BE2C (cell line): Measurements from ENCODE around the gene SPATA6.

Experiments used
- DNase-seq: peaks from one replicate; pipeline ENCODE4 v3.0.0-alpha.2; 2020
- H3K27me3 ChIP-seq: fragments of 250-450 bp; sonication (Bioruptor Pico); 2 replicates; pipeline ENCODE4 v1.5.1; 2020; ENCODE audit warnings: mild to moderate bottlenecking
- H3K36me3 ChIP-seq: fragments of 250-450 bp; sonication (Bioruptor Pico); 2 replicates; pipeline ENCODE4 v1.5.1; 2020; ENCODE audit warnings: mild to moderate bottlenecking
- H3K4me1 ChIP-seq: fragments of 250-450 bp; sonication (Bioruptor Pico); 2 replicates; pipeline ENCODE4 v1.5.1; 2020
- H3K4me3 ChIP-seq: 2 replicates; pipeline ENCODE4 v1.5.1; 2011; ENCODE audit warnings: low read depth, low read length
- H3K9me3 ChIP-seq: fragments of 250-450 bp; sonication (Bioruptor Pico); 2 replicates; pipeline ENCODE4 v1.5.1; 2020
- TF ChIP-seq, protein P1 (sequence below): IDR thresholded peaks from 2 replicates; pipeline ENCODE4 v1.5.1; 2012; ENCODE audit warnings: mild to moderate bottlenecking, low read depth, low read length

Gene SPATA6

DNA sequence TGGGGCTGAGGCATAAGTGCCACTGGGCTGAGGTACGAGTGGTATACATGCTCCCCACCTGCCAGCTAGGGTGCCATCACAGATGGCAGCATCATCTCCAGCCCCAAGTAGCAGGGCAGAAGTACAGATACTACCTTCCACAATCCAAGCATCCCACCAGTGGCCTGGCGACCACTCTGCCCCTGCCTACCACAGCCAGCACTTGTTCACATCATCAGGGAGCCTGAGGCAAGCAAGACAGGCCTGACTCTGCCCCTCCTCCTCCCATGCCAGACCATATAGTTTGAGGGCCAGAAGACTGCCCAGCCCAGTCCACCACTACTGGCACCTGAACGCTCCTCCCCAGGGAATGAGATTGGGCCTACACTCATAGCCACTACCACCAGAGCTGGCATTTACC, 84.6 kb downstream of the SPATA6 start:
- TF ChIP-seq, protein P1, sequence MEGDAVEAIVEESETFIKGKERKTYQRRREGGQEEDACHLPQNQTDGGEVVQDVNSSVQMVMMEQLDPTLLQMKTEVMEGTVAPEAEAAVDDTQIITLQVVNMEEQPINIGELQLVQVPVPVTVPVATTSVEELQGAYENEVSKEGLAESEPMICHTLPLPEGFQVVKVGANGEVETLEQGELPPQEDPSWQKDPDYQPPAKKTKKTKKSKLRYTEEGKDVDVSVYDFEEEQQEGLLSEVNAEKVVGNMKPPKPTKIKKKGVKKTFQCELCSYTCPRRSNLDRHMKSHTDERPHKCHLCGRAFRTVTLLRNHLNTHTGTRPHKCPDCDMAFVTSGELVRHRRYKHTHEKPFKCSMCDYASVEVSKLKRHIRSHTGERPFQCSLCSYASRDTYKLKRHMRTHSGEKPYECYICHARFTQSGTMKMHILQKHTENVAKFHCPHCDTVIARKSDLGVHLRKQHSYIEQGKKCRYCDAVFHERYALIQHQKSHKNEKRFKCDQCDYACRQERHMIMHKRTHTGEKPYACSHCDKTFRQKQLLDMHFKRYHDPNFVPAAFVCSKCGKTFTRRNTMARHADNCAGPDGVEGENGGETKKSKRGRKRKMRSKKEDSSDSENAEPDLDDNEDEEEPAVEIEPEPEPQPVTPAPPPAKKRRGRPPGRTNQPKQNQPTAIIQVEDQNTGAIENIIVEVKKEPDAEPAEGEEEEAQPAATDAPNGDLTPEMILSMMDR, result no peak
- DNase-seq, result no peak
- no peaks in the 10 kb centered on the region for H3K4me1 ChIP-seq
- H3K27me3 ChIP-seq, result no peaks in the 10 kb centered on the region
- no peak overlapping the region for H3K4me3 ChIP-seq
- no peaks in the 10 kb centered on the region for H3K9me3 ChIP-seq
- H3K36me3 ChIP-seq, result no peaks in the 10 kb centered on the region

DNA sequence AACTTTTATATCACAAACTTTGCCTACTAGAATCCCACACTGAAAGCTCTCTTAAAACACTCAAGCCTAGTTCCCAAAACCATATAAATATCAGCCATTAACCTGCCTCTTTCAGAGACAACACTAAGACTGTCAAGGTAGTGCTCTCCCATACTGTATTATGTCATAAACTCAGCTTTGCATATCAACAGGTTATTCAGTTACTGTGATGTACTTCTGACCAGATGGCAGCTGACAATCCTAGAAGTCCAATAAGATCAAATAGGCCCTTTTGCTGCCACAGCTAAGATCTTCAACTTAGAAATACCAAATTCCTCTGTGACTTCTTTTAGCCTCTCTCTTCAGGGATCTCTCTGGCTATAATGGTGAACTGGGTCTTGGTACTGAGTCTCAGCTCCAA, 97.2 kb downstream of the SPATA6 start:
- no peaks in the 10 kb centered on the region for H3K4me1 ChIP-seq
- H3K27me3 ChIP-seq, result no peaks in the 10 kb centered on the region
- DNase-seq, result no peak
- TF ChIP-seq, protein P1, result no peak
- no peaks in the 10 kb centered on the region for H3K36me3 ChIP-seq
- H3K4me3 ChIP-seq, result no peak overlapping the region
- no peaks in the 10 kb centered on the region for H3K9me3 ChIP-seq

DNA sequence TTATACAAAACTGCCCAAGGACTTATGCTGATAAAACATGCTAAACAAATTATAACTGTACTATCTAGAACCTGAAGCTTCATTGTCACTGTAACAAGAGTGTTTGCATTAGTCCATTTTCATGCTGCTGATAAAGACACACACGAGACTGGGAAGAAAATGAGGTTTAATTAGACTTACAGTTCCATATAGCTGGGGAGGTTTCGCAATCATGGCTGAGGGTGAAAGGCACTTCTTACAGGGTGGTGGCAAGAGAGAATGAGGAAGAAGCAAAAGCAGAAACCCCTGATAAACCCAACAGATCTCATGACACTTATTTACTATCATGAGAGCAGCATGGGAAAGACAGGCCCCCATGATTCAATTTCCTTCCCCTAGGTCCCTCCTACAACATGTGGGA, 100.4 kb downstream of the SPATA6 start:
- DNase-seq, result no peak
- Histone ChIP-seq H3K9me3 (no peaks in the 10 kb centered on the region), H3K4me1 (no peaks in the 10 kb centered on the region), H3K27me3 (no peaks in the 10 kb centered on the region), H3K36me3 (no peaks in the 10 kb centered on the region), H3K4me3 (no peak overlapping the region)
- TF ChIP-seq, protein P1, result no peak

DNA sequence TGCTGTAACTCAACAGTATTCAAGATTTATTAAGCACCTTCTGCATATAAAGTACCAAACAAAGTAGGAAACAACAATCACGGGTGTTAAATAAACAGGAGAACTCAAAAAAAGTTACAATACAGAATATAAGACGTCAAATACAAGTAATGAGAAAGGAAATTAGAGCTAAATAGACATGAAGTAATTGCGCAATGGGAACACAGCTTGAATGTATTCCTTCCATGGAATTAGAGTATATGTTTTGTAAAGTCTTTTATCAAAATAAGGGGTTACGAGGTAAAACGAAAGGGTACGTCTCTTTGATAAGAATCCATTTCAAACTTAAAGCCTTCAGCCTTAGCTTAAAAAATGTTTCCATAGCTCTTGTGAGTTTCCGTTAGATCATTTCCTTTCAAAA, 109.1 kb downstream of the SPATA6 start:
- H3K27me3 ChIP-seq, result no peaks in the 10 kb centered on the region
- no peaks in the 10 kb centered on the region for H3K4me1 ChIP-seq
- H3K4me3 ChIP-seq, result no peak overlapping the region
- no peak for DNase-seq
- TF ChIP-seq, protein P1, result no peak
- no peaks in the 10 kb centered on the region for H3K9me3 ChIP-seq
- no peaks in the 10 kb centered on the region for H3K36me3 ChIP-seq

DNA sequence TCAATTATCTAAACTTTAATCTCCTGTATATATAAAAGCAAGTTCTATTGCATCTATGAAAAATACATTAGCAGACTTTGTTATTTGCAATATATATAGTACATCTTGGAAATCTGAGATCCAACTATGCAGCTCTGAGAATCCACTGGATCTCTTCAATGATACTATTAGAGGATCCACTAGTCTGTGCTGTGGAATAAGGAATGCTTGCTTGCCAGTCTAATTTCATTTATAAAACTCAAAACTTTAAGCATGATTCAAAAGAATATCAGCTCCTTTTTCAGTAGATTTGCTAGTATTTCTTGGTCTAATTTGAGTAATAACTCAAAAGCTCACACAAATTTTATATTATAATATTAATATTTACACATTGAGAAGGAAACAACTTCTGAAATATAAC, 115.1 kb downstream of the SPATA6 start:
- DNase-seq, result no peak
- H3K36me3 ChIP-seq, result no peaks in the 10 kb centered on the region
- H3K9me3 ChIP-seq, result no peaks in the 10 kb centered on the region
- H3K4me1 ChIP-seq, result no peaks in the 10 kb centered on the region
- H3K4me3 ChIP-seq, result no peak overlapping the region
- TF ChIP-seq, protein P1, result no peak
- no peaks in the 10 kb centered on the region for H3K27me3 ChIP-seq

DNA sequence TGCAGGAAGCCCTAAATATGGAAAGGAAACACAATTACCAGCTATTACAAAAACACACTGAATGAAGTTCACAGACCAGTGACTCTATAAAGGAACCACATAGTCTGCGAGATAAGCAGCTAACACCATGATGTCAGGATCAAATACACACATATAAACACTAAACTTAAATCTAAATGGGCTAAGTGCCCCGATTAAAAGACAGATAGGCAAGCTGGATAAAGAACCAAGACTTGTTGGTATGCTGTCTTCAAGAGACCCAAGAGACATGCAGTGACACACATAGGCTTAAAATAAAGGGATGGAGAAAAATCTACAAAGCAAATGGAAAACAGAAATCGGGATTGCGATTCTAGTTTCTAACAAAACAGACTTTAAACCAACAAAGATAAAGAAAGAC, 127.6 kb downstream of the SPATA6 start:
- TF ChIP-seq, protein P1, result no peak
- DNase-seq, result no peak

More for the DNA sequence above, 127.6 kb downstream of the SPATA6 start:
- Histone ChIP-seq H3K36me3 (no peaks in the 10 kb centered on the region), H3K9me3 (no peaks in the 10 kb centered on the region), H3K27me3 (no peaks in the 10 kb centered on the region), H3K4me3 (no peak overlapping the region), H3K4me1 (no peaks in the 10 kb centered on the region)
